Stomach (tissue), 9 donors: ENCODE measurements around the gene PSAP. TPM values are rescaled to one million over a fixed set of nuclear protein-coding genes. Genes with fewer than 3 reads are reported as not detected.

ENCODE experiments used
- DNase-seq, 2 donors: peaks; one replicate each; pipeline versions ENCODE4 v3.0.0 to v3.0.0-alpha.2; 2013 to 2019
- H3K27ac ChIP-seq, 5 donors: fragments of 200-600 bp in 4 of 5; sonication (generic) in 4 of 5; one replicate each; pipeline ENCODE4 v1.5.1; 2013 to 2019; ENCODE audit warnings: mild to moderate bottlenecking in 1 of 5, moderate library complexity in 1 of 5
- H3K27me3 ChIP-seq, 3 donors: fragments of 200-600 bp; sonication (generic); one replicate each; pipeline ENCODE4 v1.5.1; 2017 to 2019; ENCODE audit warnings: mixed run types in 1 of 3
- H3K36me3 ChIP-seq, 4 donors: fragments of 200-600 bp; sonication (generic); 1 replicate in 3 of 4; 2 replicates in 1 of 4; pipeline ENCODE4 v1.5.1; 2016 to 2019
- H3K4me1 ChIP-seq, 4 donors: fragments of 200-600 bp; sonication (generic); one replicate each; pipeline ENCODE4 v1.5.1; 2016 to 2019
- H3K4me3 ChIP-seq, 4 donors: fragments of 200-600 bp; sonication (generic) in 3 of 4; one replicate each; pipeline ENCODE4 v1.5.1; 2016 to 2019; ENCODE audit warnings: mild to moderate bottlenecking in 1 of 4
- H3K9me3 ChIP-seq, 4 donors: fragments of 200-600 bp; sonication (generic); one replicate each; pipeline ENCODE4 v1.5.1; 2016 to 2019
- CTCF ChIP-seq, 7 experiments: fragments of 450-650 bp in 4 of 7; fragments of 200-600 bp in 3 of 7; sonication (generic) in 3 of 7; IDR thresholded peaks; one replicate each; pipeline ENCODE4 v1.5.1; 2016 to 2019; ENCODE audit warnings: antibody characterized with exemption in 7 of 7, control low read depth in 2 of 7, mild to moderate bottlenecking in 1 of 7
- EP300 ChIP-seq: sonication (generic); formaldehyde crosslinking; IDR thresholded peaks from one replicate; pipeline ENCODE4 v1.6.1; 2017; ENCODE audit warnings: antibody characterized with exemption
- POLR2A ChIP-seq, 4 donors: fragments of 450-650 bp; IDR thresholded peaks; one replicate each; pipeline ENCODE4 v1.6.1; 2016; ENCODE audit warnings: antibody characterized with exemption in 4 of 4, control low read depth in 2 of 4, mild to moderate bottlenecking in 1 of 4, moderate library complexity in 1 of 4
- POLR2AphosphoS5 ChIP-seq, 3 donors: sonication (generic); formaldehyde crosslinking; IDR thresholded peaks; one replicate each; pipeline ENCODE4 v1.6.1; 2016; ENCODE audit warnings: antibody characterized with exemption in 3 of 3
- WGBS, 5 donors: extraction: QIAGEN DNeasy Blood & Tissue Kit in 3 of 5; methylation state at CpG; one replicate each; pipeline versions ENCODE4 v1.1.5 to v1.1.7; 2013 to 2018; 5-methylcytosine and 5-hydroxymethylcytosine counted together
- intact Hi-C: fragments of 100-400 bp; cut with DNase I; formaldehyde crosslinking; loops from one replicate; pipeline ENCODE4 v1.15.1; 2023; ENCODE audit warnings: low total_unique reads
- polyA plus RNA-seq, 3 donors: library from polyadenylated mRNA; stranded (reverse); fragments of 200-250 nt; gene quantifications; one replicate each; pipeline ENCODE4 v1.2.3, GENCODE V29; 2013
- total RNA-seq, 5 donors: library from RNA; depleted of rRNA; stranded (reverse); fragments of >200 nt; gene quantifications; one replicate each; pipeline versions ENCODE4 v1.1.0 to v1.2.3, GENCODE V29; 2014 to 2016
- donor health status: healthy with polysubstance abuse.
- donor health status: Bipolar disorder and iron deficiency.
- donor health status: healthy.

The PSAP gene
- total and polyA plus RNA-seq, 8 donors: 174 to 709 (median 413) TPM

- Histone ChIP-seq H3K36me3 (no peaks in the 10 kb centered on the region), H3K4me3 (no peak overlapping the region), H3K27ac (peak overlapping the region in 1 of 5 donors; percentile 8), H3K9me3 (no peaks in the 10 kb centered on the region), H3K27me3 (no peaks in the 10 kb centered on the region), H3K4me1 (peaks cover 8 to 23% (median 19%) of the 10 kb centered on the region in 4 donors)
- peak in 1 of 2 donors; percentile 65 for DNase-seq
- intact Hi-C loops: no loop called here
- WGBS, 5 donors: 56 to 63% (median 61%) methylated on average over 5 of the region's 5 CpGs
- TF ChIP-seq POLR2AphosphoS5 (IDR thresholded peaks at IDR 0.05) (peak in 2 of 3 donors; percentile 29 to 36), EP300 (no peak)
Measured at GRCh38 chr10:71868192-71868697, 17.2 kb upstream of the PSAP start.

GRCh38 chr10:71865561-71866041 lies 14.6 kb upstream of the PSAP start:
- intact Hi-C loops: no loop called here
- 78 to 95% (median 88%) methylated on average over 6 to 7 of the region's 7 CpGs for WGBS, 5 donors
- H3K27me3 ChIP-seq: no peaks in the 10 kb centered on the region
- H3K27ac ChIP-seq: no peak overlapping the region
- peaks cover 12 to 26% (median 17%) of the 10 kb centered on the region in 4 donors for H3K4me1 ChIP-seq
- H3K4me3 ChIP-seq: no peak overlapping the region
- TF ChIP-seq POLR2AphosphoS5 (IDR thresholded peaks at IDR 0.05) (no peak), CTCF (IDR thresholded peaks at IDR 0.05) (no peak), POLR2A (IDR thresholded peaks at IDR 0.05) (no peak), EP300 (no peak)
- H3K36me3 ChIP-seq: no peaks in the 10 kb centered on the region
- DNase-seq: no peak
- H3K9me3 ChIP-seq: no peaks in the 10 kb centered on the region

- Histone ChIP-seq H3K27me3 (no peaks in the 10 kb centered on the region), H3K36me3 (no peaks in the 10 kb centered on the region), H3K4me3 (no peak overlapping the region), H3K27ac (no peak overlapping the region), H3K4me1 (peaks cover 16 to 32% (median 24%) of the 10 kb centered on the region in 4 donors), H3K9me3 (no peaks in the 10 kb centered on the region)
- WGBS, 5 donors: 72 to 90% (median 80%) methylated on average over 5 of the region's 5 CpGs
- intact Hi-C loops: no loop called here
- no peak for TF ChIP-seq CTCF (IDR thresholded peaks at IDR 0.05)
- no peak for TF ChIP-seq POLR2A (IDR thresholded peaks at IDR 0.05)
- TF ChIP-seq EP300: no peak
- no peak for TF ChIP-seq POLR2AphosphoS5 (IDR thresholded peaks at IDR 0.05)
- no peak for DNase-seq
Measured at GRCh38 chr10:71864911-71865361, 13.9 kb upstream of the PSAP start.

- Histone ChIP-seq H3K4me1 (peaks cover 17 to 36% (median 24%) of the 10 kb centered on the region in 4 donors), H3K27ac (peak overlapping the region in 1 of 5 donors; percentile 91), H3K27me3 (no peaks in the 10 kb centered on the region), H3K9me3 (no peaks in the 10 kb centered on the region), H3K36me3 (no peaks in the 10 kb centered on the region), H3K4me3 (no peak overlapping the region)
- intact Hi-C loops: no loop called here
- 92 to 96% (median 93%) methylated on average over 6 of the region's 6 CpGs for WGBS, 5 donors
- TF ChIP-seq EP300 (no peak), CTCF (IDR thresholded peaks at IDR 0.05) (no peak), POLR2A (IDR thresholded peaks at IDR 0.05) (no peak), POLR2AphosphoS5 (IDR thresholded peaks at IDR 0.05) (no peak)
- no peak for DNase-seq
Measured at GRCh38 chr10:71863203-71863602, 12.2 kb upstream of the PSAP start.
